ENCODE results near the gene MAEA.

- TF ChIP-seq POLR2A (IDR thresholded peaks at IDR 0.05), result no peak
- TF ChIP-seq CTCF (IDR thresholded peaks at IDR 0.05), result no peak
Measured at GRCh38 chr4:1330761-1331590, 41.3 kb downstream of the MAEA start.

Measured in transverse colon (tissue), 3 donors.